ENCODE measurements around the gene PPP1R26.

Gene PPP1R26

DNA sequence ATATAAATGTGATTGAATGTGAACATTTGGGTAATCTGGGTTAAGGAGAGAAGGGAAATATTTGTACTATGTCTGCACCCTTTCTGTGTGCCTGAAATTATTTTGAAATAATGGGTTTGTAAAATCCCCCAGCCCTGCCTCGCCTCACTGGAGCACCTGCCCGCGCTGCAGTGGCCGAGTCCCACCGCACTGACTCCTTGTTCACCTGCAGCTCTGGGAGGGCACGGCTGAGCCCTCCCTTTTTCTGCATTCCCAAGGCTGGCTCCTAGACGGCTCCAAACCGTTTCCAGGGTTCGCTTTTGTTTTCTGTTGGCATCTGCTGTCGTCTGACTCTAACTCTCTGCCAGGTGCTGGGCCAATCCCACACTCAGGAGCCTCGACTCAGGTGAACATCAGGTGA is 17.6 kb upstream of the PPP1R26 start:
- no peak for DNase-seq (ENCODE audit: low spot score)

DNA sequence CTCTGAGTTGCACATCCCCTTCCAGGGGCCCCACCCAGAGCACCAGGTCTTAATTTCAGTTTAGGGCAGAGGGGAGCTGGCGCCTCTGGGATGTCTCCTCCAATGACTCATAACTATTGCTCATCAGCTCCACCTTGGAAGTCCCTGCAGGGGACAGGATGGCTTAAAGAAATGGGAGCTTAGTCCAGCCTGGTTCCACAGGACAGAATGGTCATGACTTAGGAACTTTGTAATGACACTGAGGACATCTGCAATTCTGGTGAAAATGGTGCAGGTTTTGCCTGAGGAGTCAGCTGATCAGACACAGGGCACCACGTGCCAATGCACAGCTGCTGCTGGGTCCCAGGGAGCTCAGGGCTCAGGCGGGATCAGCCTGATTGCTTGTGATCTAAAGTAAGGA is 16.4 kb upstream of the PPP1R26 start:
- DNase-seq (ENCODE audit: low spot score) = no peak

DNA sequence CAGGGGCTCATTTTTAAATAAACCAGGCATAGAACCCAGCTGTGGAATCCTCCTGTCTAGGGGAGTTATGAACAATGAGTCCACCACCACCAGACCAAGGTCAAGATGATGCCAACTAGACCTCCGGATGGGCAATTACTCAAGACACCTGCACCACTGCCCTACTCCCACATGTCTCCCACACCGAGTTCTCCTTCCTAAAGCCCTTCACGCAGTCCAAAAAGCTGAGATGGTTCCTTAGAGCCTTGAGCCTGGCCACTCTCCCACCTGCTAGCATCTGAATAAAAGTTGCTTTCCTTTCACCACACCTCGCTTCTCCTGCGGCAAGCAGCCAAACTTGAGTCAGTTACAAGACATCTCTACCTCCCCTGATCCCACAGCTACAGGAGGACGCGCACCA is 15.4 kb upstream of the PPP1R26 start:
- no peak for DNase-seq (ENCODE audit: low spot score)

DNA sequence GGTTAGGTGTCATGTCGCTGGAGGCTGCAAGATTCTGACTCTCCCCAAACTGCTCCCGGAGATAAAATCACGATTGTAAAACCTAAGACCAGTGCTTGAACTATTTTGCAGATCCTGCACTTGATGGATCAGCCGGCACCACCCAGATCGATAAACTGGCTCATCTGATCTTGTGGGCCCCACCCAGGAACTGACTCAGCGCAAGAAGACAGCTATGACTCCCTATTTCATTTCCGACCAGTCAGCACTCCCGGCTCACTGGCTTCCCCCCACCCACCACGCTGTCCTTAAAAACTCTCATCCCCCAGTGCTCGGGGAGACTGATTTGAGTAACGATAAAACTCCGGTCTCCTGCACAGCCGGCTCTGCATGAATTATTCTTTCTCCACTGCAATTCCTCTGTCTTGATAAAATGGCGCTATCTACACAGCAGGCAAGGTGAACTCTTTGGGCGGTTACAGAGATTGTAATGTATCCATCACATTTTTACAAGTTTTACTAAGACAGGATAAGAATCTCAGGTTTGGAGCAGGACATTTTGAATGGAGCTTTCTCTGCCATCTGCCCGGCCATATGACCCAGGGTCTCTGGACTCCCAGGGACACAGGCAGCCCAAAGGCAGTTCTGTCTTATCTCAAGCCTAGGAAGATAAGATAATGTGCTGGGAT is 10.6 kb upstream of the PPP1R26 start:
- no peak for DNase-seq (ENCODE audit: low spot score)

DNA sequence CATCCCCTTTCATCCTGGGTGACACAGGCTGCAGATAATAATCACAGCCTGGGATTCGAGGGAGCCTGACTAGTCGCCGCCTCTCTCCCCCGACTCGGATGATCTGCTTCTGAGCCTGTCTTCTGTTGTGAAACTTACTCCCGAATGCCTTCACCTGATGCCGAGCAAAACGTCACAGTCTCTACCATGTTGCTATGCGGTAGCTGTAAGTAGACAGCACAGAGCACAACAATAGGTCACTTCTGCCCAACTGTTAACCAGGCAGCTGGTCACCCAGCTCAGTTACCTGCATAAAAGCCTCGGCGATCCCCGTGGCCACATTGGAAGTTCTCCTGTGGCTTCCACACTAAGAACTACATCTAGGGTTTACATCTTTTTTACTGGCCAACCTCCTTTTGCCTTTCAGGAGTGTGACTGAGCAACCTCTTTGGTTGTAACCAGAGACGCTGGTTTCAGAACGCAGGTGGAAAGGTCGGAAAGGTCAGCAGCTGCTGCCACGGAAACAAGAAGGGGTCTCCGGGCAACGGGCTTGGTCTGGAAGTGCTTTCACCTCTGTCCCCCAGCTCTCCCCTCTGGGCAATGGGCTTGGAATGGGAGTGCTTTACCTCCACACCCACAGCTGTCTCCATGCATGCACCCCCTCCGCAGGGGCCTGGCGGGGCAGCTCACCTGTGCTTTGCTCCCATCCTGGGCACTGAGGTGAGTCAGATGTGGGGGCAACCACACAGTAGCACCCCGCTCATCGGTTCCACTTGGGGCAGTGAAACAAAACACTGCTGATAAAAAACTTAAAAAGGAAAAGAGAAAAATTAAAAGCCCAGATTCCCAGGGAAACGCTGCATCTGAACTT is 7.6 kb upstream of the PPP1R26 start:
- DNase-seq (ENCODE audit: low spot score) = no peak

DNA sequence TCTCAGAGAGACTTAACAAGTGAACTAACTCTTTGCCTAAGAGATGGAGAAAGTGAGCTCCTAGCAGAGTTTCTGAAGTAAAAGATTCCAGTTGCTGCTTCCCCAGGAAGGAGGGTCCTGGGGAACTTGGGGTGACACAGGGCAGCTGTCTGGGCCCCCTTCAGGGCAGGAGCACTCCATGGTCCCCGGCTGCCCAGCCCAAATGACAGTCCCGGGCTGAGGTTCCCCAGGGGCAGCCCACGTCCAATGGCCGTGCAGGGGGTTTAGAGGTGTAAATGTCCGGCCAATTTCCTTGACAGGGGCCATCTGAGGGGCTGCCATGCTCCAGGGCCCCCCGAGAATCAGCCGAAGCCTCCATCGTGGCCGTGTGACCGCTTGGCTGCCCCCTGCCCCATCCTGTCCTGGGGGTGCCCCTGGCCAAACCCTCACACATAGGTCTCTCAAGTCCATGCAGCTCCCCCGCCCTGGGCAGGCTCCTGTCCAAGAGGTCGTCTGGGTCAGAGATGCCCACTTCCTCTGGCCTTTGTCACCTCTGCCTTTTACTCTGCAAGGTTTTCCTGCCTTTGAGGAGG is 5.5 kb upstream of the PPP1R26 start:
- DNase-seq (ENCODE audit: low spot score) = no peak

DNA sequence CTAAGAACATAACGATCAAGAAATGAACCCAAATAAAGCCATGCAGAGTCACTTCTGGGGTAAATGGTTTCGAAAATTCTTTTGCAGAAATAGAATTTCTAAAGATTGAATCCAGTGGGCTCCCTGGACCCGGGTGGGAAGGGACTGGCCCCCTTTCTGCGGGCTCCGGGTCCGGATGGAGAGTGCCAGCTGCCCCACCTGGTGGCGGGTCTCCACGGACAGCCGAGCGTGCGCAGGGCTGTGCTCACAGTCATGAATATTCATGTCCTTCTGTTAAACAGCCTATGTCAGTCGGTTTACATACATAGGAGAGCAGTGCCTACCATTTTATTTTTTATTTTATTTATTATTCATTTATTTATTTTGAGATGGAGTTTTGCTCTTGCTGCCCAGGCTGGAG is 4.7 kb upstream of the PPP1R26 start:
- DNase-seq (ENCODE audit: low spot score) = no peak

DNA sequence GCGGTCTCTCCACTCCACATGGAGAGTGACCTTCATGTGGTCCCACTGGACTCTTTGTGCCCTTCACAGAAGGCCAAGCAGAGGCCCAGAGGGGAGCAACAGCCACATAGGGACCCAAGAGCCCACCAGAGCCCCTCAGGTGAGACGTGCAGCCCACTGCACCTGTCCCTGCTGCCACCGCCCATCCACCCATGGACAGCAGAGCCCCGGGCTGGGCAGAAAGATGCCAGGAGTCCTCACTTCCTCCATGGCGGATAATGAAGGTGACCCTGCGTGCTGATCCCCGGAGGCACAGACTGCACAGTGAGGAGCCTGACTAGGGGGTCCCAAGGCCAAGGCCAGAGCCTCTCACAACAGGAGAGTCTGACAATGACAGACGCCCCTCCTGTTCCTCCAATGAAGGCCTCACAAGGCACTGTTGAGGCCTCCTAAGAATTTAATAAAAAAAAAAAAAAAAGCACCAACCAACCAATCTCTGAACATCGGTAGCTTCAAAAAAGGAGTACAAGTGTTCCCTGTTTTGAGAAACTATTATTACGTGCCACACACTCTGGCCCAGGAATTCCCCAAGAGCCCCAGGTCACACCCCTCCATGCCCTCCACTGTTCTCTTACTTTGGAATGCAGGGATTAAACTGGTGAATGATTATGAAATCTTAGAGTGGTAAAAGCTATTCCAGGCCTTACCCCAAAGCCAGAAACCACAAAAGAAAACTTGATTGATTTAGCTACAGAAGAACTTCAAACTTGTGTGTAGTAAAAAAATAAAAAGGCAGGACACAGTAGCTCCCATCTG is 2.8 kb upstream of the PPP1R26 start:
- DNase-seq (ENCODE audit: low spot score) = no peak

DNA sequence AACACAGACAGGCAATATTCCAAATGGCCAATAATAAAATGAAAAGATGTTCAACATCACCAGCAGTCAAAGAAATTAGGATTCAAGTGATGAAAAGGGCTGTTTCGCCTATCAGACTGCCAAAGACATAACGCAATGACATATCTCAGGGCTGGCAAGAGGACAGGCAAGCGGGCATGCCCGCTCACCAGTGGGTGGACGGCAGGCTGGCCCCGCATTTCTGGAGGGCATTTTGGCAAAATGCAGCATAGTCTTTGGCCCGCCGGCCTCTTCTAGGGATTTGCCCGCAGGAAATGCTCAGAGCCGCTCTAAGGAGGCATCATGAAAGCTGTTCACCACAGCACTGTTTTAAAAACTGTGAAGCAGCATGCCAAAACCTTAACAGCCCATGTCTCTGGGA is 1.4 kb upstream of the PPP1R26 start:
- DNase-seq (ENCODE audit: low spot score) = no peak

DNA sequence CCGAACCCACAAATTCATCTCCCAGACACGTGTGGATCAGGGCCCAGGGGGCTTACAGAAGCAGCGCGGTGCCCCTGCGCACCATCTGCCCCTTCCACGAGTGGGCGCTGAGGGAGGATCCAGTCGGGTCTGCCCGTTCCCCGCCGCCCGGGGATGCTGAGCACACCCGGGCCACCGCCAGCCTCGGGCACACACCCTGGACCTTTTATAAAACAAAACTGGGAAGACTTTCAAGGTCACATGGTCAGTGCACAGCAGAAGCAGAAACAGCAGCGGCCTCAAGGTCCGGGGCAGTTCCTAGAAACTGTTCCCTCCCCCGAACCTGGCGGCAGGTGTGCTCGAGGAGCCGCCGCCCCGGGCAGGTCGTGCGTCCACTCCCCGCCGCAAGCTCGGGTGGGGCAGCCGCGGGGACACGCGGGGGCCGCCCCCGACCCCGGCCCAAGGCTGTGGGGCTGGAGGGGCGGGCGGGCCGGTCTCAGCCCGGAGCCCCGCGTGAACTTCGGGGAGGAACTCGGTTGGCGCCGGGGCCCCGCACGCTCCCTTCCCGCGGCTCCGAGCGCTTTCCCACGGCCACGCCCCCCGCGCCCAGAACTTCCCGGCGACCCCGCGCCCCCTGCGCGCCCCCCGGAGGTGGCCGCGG is 633 bp upstream of the PPP1R26 start:
- peak; percentile 41 for DNase-seq (ENCODE audit: low spot score)

DNA sequence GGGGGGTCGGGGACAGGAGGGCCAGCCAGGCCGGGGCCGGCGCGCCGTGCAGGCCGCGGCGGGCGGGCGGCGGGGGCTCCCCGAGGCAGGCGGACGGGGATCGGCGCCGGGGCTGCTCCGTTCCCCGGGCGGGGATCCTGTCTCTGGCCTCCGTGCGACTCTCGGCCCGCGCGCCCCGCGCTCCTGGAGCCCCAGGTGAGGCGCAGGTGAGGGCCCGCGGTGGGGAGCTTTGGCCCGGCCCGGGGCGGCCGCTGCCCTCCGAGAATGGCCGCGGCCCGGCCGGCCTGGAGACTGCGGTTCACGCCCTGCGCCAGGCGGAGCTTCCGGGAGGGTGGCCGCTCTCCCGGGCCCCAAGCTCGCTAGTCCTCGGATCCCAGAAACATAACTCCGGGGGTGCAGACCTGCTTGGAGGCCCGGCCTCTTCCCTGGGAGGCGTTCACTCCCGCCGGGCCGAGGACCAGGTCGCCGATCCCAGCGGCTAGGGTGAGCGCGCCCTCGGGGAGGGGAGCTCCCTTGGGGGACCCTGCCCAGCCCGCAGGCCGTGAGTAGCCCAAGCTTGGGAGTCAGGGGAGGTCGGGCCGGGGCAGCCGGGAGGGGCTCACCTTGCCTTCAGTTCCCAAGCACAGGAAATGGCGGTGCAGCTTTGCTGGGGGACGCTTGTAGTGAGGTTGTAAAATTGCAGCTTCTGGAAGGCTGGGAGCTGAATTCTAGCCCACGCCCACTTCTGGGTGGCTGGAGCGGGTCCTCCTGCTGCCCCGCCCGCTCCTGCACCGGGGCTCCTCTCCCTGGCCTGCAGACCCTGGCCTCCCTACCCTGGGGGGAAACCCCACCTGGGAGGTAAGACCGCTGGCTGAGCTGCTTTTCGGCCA is 723 bp downstream of the PPP1R26 start:
- DNase-seq (ENCODE audit: low spot score) = no peak

DNA sequence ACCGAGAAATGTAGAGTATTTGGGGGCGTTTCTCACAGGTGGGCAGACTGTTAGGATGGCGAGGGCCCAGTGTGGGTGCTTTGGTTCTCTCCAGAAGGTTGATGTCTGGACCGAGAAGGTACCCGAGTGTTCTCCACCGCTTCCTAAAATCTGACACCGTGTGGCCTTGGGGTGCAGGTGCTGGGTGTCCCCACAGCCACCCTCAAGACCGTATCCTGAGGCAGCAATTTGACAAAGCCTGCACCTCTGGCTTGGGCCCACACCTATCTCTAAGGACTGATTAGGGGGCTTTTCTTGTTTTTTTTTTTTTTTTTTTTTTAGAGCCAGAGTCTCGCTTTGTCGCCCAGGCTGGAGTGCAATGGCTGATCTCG is 1.3 kb downstream of the PPP1R26 start:
- DNase-seq (ENCODE audit: low spot score) = no peak

DNA sequence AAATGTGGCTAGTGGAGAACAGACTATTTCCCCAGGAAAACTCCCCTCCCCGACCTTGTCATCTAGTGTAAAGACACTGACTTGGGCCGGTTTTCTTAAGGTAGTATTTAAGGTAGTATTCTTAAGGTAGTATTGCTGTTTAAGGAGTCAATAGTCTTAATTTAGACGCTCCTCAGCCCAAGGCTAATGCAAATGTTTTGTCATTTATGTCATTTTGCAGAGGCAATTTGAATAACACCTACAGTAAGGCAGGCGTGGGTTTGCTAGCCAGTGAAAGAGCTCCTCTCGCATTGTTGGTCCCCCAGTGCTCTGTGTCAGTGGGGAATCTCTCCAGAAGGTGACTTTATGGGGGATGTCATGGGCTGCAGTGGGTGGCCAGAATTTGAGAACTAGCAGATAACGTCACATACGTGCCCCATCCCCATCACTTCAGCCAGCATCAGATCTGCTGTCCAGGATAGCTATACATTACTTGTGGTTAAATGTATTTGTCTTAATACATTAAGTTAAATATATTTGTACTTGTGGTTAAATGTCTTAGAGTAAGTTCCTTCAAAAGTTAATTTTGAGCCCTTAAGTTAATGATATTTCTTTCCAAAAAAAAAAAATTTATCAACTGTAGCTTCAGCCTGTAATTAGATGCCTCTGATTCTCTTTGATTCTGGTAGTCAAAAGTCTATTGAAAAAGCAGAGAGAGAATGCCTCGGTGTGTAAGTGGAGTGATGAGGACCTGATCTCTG is 2.6 kb downstream of the PPP1R26 start:
- DNase-seq (ENCODE audit: low spot score) = no peak

DNA sequence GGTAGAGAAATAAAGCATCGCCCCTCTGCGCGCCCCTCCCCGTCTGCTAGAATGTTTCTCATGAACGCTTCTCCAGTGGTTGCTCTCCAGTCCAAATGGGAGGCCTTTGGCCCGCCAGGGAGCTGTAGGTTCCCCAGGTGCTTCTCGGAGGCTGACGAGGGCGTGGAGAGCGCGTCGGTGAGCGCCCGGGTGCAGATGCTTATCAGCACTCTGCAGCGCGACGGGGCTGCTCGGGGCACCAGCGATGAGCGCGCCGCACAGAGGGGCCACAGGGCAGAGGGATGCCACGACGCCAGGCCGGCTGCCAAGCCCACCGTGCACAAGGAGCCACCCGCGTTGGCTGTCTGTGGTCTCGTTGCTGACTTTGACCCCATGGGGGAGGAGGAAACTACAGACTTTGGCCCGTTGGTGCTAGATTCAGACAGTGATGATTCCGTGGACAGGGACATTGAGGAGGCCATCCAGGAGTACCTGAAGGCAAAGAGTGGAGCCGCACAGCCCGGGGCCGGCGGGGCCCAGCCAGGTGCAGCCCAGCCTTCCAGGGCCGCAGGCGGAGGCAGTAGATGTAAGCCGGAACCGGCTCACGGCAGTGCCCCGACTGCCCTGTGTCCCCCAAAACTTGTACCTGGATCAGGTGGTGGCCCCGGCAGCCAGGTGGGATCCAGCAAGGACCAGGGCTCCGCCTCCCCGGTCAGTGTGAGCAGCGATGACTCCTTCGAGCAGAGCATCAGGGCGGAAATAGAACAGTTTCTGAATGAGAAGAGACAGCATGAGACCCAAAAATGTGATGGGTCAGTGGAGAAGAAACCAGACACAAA is 5.1 kb downstream of the PPP1R26 start:
- no peak for DNase-seq (ENCODE audit: low spot score)

DNA sequence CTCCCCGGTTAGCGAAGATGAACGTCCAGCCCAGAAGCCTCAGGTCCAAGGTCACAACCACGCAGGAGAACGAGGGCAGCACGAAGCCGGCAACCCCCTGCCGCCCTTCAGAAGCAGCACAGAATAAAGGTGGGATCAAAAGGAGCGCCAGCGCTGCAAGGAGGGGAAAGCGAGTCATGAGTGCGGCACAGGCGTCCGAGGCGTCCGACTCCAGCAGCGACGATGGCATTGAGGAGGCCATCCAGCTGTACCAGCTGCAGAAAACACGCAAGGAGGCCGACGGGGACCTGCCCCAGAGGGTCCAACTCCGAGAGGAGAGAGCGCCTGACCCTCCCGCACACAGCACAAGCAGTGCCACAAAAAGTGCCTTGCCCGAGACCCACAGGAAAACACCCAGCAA is 5.8 kb downstream of the PPP1R26 start:
- DNase-seq (ENCODE audit: low spot score) = no peak

DNA sequence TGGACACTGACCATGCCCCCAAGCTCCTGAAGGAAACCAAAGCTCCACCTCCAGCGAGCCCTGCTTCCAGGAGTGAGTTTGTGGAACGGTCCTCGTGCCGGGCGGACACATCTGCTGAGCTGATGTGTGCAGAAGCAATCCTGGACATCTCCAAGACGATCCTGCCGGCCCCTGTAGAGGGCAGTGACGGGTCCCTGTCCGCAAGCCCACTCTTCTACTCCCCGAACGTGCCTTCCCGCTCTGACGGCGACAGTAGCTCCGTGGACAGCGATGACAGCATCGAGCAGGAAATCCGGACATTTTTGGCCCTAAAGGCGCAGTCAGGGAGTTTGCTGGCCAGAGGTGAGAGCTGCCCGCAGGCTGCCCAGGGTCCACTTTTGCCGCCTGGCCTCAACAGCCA is 6.2 kb downstream of the PPP1R26 start:
- no peak for DNase-seq (ENCODE audit: low spot score)

DNA sequence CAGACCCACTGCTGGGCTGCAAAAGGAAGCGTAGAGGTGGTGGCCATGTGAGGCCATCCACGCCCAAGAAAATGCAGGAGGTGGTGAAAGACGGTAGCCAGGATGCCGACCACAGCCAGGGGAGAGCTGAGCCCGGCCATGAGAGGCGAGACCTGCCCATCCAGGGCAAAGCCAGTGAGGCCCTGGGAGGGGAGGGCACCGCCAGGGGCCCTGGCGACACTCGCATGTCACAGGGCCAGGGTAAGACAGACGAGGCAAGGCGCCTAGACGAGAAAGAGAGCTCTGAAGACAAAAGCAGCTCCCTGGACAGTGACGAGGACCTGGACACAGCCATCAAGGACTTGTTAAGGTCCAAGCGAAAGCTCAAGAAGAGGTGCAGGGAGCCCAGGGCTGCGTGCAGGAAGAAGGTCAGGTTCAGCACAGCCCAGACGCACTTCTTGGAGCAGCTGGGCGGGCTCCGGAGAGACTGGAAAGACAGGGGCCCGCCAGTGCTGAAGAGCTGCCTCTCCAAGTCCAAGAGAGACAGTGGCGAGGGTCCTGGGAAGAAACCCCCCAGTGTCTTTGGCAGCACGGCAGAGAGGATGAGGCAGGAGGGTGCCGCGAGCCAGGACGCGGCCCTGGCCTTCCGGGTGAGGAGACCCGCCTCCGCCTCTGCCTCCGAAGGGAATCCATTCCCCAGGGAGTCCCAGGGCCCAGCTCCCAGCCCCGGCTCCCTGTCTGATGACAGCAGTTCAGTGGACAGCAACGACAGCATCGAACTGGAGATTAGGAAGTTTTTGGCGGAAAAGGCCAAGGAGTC is 6.9 kb downstream of the PPP1R26 start:
- DNase-seq (ENCODE audit: low spot score) = no peak

DNA sequence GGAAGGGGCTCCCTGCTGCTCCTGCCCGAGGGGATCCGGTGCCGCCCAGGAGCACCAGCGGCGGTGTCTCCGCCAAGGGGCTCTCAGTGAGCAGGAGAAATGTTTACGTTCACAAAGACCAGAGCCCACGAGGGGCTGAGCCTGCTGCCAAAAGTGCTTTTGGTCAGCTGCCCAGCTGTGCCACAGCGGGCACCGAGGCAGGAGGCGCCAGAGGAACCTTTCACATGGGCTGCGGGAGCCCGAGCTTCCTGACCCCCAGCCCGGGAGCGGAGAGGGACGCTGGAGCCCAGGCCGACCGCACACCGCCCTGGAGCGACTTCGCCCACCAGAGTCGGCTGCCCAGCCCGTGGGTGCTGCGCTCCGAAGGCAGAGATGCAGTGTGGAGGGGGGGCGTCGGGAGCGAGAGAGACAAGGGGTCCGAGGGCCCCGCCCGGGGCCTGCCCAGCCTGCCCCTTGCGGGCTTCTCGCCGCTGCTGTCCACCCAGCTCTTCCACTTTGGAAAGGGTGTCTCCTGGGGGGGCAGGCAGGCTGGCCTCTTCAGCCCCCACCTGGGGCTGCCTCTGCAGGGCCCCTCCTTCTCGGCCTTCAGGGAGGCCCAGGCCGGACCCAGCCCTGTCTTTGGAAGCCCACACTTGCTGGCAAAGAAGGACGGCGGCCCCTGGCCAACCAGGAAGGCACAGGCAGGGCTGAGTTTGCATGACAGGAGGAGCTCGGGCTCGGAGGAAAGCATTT is 7.9 kb downstream of the PPP1R26 start:
- DNase-seq (ENCODE audit: low spot score) = no peak
